Calu3 (cell line): Measurements from ENCODE around the gene REG4. TPM values are rescaled to one million over a fixed set of nuclear protein-coding genes. Genes with fewer than 3 reads are reported as not detected.

Experiments used
- BruUV-seq: library from RNA; stranded (reverse); fragments of 400-500 nt; replicated peaks from 2 replicates; lab custom pipeline; 2021; lab: Mats Ljungman, UMichigan
- CTCF ChIA-PET: fragments of 300-600 bp; sonication (Branson Sonifier 250); formaldehyde crosslinking; loops from one replicate; lab custom pipeline; 2022; ENCODE audit warnings: antibody characterized with exemption; lab: Charles Lee
- DNase-seq: peaks from one replicate; pipeline ENCODE4 v3.0.0; 2022
- H3K27ac Mint-ChIP-seq: one replicate; pipeline ENCODE4 v1.8.0; 2022; ENCODE audit warnings: mixed read lengths; ENCODE audit not compliant: unreplicated experiment
- H3K27me3 Mint-ChIP-seq: one replicate; pipeline ENCODE4 v1.8.0; 2022; ENCODE audit warnings: mixed read lengths; ENCODE audit not compliant: unreplicated experiment
- H3K36me3 Mint-ChIP-seq: one replicate; pipeline ENCODE4 v1.8.0; 2022; ENCODE audit warnings: mild to moderate bottlenecking, moderate library complexity, mixed read lengths; ENCODE audit not compliant: insufficient read depth, unreplicated experiment
- H3K4me1 Mint-ChIP-seq: one replicate; pipeline ENCODE4 v1.8.0; 2022; ENCODE audit warnings: mild to moderate bottlenecking, low read depth, mixed read lengths; ENCODE audit not compliant: unreplicated experiment
- H3K4me3 Mint-ChIP-seq: one replicate; pipeline ENCODE4 v1.8.0; 2022; ENCODE audit warnings: mild to moderate bottlenecking, low read depth, moderate library complexity, mixed read lengths; ENCODE audit not compliant: unreplicated experiment
- H3K9me3 Mint-ChIP-seq: one replicate; pipeline ENCODE4 v1.8.0; 2022; ENCODE audit warnings: low read depth, mixed read lengths; ENCODE audit not compliant: unreplicated experiment
- intact Hi-C: fragments of 100-400 bp; cut with micrococcal nuclease; formaldehyde crosslinking; loops from one replicate; pipeline ENCODE4 v1.10.0; 2022; ENCODE audit not compliant: unreplicated experiment
- total RNA-seq: library from RNA; stranded (reverse); gene quantifications from 2 replicates; pipeline ENCODE4 v1.2.3, GENCODE V29; 2022
- TF ChIP-seq, protein P1 (sequence below): fragments of 200-600 bp; IDR thresholded peaks from one replicate; pipeline ENCODE4 v1.8.0; 2022; ENCODE audit warnings: antibody characterized with exemption; ENCODE audit not compliant: unreplicated experiment

REG4 gene
- total RNA-seq, 1 experiment from 2014 or later: not detected

DNA sequence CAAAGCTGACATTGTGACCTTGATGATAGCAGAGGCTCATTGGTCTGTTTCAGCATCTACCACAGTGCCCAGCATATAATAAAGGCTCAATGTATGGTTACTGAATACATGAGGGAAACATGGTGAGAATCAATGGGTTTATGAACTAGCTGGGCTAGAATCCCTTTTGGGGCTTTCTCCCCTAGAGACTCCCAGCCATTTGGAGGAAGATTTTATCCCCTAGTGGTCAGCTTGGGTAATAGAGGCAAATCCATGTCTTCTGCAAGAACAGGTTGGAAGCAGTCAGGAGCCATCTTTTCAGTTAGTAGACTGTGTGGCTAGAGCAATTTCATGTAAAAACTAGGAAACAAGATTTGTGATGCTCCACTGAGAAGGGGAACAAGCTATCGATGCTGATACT, 15.8 kb upstream of the REG4 start:
- no peak for DNase-seq
- H3K27ac Mint-ChIP-seq: no peak overlapping the region
- TF ChIP-seq, protein P1, sequence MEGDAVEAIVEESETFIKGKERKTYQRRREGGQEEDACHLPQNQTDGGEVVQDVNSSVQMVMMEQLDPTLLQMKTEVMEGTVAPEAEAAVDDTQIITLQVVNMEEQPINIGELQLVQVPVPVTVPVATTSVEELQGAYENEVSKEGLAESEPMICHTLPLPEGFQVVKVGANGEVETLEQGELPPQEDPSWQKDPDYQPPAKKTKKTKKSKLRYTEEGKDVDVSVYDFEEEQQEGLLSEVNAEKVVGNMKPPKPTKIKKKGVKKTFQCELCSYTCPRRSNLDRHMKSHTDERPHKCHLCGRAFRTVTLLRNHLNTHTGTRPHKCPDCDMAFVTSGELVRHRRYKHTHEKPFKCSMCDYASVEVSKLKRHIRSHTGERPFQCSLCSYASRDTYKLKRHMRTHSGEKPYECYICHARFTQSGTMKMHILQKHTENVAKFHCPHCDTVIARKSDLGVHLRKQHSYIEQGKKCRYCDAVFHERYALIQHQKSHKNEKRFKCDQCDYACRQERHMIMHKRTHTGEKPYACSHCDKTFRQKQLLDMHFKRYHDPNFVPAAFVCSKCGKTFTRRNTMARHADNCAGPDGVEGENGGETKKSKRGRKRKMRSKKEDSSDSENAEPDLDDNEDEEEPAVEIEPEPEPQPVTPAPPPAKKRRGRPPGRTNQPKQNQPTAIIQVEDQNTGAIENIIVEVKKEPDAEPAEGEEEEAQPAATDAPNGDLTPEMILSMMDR: peak; percentile 40
- no TSS peak for BruUV-seq
- no peaks in the 10 kb centered on the region for H3K9me3 Mint-ChIP-seq
- CTCF ChIA-PET: no interaction called here
- H3K4me1 Mint-ChIP-seq: no peaks in the 10 kb centered on the region
- no peaks in the 10 kb centered on the region for H3K27me3 Mint-ChIP-seq
- H3K4me3 Mint-ChIP-seq: no peak overlapping the region
- no peaks in the 10 kb centered on the region for H3K36me3 Mint-ChIP-seq
- intact Hi-C loops: no loop called here

DNA sequence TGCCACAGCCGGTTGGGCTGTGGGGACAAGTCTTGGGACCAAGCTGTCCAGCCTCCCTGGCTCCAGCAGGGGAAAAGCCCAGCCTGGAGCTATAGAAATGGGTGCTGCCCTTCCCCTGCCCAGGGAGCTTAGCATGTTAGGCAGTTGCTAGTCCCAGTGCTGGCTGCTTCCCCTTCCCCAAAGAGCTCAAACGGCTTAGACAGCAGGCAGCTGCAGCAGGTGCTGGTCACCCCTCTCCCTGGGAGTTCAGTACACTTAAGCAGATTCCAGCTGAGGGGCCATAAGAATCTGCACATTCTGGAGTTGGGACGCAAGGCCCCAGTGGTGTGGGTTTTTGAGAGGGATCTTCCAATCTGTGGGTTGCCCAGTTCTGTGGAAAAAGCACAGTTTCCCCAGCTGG, 11.1 kb upstream of the REG4 start:
- Mint-ChIP-seq H3K36me3 (no peaks in the 10 kb centered on the region), H3K9me3 (no peaks in the 10 kb centered on the region), H3K4me1 (no peaks in the 10 kb centered on the region), H3K4me3 (no peak overlapping the region), H3K27me3 (no peaks in the 10 kb centered on the region), H3K27ac (no peak overlapping the region)
- no peak for DNase-seq
- TF ChIP-seq, protein P1: no peak
- intact Hi-C loops: no loop called here
- no TSS peak for BruUV-seq
- CTCF ChIA-PET: no interaction called here

DNA sequence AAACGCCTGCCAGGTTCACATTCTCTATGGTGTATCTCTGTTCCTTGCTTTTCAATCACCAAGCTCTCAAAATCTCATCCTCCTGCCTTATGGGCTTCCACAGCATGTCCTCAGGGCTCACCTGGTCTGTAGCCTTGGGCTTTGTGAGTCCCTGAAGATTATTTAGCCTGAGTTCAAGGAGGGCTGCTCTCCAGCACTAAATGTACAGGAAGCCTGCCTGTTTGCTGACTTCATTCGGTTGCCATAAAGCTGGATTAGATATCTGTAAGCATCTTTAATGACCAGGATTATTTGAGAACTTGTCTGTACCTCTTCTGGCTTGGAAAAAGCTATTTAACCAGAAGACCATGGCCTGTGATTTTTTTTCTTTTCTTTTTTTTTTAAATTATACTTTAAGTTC, 6.9 kb upstream of the REG4 start:
- CTCF ChIA-PET: no interaction called here

DNA sequence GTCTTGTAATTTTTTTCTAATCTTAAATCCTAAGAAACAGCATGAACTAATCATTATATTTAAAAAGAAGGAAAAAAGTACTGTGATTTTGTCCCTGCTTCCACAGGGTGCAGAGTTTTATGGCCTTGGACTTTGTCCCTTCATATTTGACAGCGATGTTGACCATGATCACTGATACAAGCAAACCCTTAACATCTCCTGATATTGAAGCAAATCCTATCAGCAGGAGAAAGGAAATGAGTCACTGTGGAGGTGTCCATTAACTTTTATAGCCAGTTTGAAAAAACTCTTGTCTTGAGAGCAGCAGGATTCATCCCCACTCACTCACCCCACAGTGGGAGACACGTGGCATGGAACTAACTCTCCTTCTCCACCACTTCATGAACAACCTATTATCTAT, 5.1 kb upstream of the REG4 start:
- Mint-ChIP-seq H3K27ac (no peak overlapping the region), H3K36me3 (no peaks in the 10 kb centered on the region), H3K9me3 (no peaks in the 10 kb centered on the region), H3K27me3 (no peaks in the 10 kb centered on the region), H3K4me3 (no peak overlapping the region), H3K4me1 (peaks cover 22% of the 10 kb centered on the region)
- TF ChIP-seq, protein P1: no peak
- no peak for DNase-seq
- intact Hi-C loops: no loop called here
- CTCF ChIA-PET: no interaction called here
- no TSS peak for BruUV-seq

More for the DNA sequence above, 6.9 kb upstream of the REG4 start:
- intact Hi-C loops: no loop called here
- DNase-seq: no peak
- no TSS peak for BruUV-seq
- Mint-ChIP-seq H3K4me3 (no peak overlapping the region), H3K9me3 (no peaks in the 10 kb centered on the region), H3K4me1 (peaks cover 22% of the 10 kb centered on the region), H3K27me3 (no peaks in the 10 kb centered on the region), H3K27ac (no peak overlapping the region), H3K36me3 (no peaks in the 10 kb centered on the region)
- TF ChIP-seq, protein P1: no peak
